ENCODE data around the gene LPCAT4.

GRCh38 chr15:34359416-34359815 is 7.6 kb downstream of the LPCAT4 start:
- TF ChIP-seq, protein P1, sequence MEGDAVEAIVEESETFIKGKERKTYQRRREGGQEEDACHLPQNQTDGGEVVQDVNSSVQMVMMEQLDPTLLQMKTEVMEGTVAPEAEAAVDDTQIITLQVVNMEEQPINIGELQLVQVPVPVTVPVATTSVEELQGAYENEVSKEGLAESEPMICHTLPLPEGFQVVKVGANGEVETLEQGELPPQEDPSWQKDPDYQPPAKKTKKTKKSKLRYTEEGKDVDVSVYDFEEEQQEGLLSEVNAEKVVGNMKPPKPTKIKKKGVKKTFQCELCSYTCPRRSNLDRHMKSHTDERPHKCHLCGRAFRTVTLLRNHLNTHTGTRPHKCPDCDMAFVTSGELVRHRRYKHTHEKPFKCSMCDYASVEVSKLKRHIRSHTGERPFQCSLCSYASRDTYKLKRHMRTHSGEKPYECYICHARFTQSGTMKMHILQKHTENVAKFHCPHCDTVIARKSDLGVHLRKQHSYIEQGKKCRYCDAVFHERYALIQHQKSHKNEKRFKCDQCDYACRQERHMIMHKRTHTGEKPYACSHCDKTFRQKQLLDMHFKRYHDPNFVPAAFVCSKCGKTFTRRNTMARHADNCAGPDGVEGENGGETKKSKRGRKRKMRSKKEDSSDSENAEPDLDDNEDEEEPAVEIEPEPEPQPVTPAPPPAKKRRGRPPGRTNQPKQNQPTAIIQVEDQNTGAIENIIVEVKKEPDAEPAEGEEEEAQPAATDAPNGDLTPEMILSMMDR (IDR thresholded peaks at IDR 0.05; ENCODE audit: low read depth, low read length), result no peak
- TF ChIP-seq POLR2A (IDR thresholded peaks at IDR 0.05; ENCODE audit: extremely low read depth, insufficient read length), result no peak
- TF ChIP-seq MAX (IDR thresholded peaks at IDR 0.05; ENCODE audit: low read depth, low read length), result no peak
- no peak for TF ChIP-seq MYC (IDR thresholded peaks at IDR 0.05; ENCODE audit: low read depth, low read length)
